ENCODE data around the gene ITPKA.

The ITPKA gene

GRCh38 chr15:41491889-41492288 is 1.8 kb upstream of the ITPKA start:
- no peak for DNase-seq (ENCODE audit: low spot score)
- no peak for TF ChIP-seq CTCF (IDR thresholded peaks at IDR 0.05; ENCODE audit: extremely low read depth, missing control alignments)

GRCh38 chr15:41492597-41493204 is 973 bp upstream of the ITPKA start:
- TF ChIP-seq CTCF (IDR thresholded peaks at IDR 0.05; ENCODE audit: extremely low read depth, missing control alignments) = no peak
- no peak for DNase-seq (ENCODE audit: low spot score)

- TF ChIP-seq CTCF (IDR thresholded peaks at IDR 0.05; ENCODE audit: extremely low read depth, missing control alignments) = no peak
- DNase-seq (ENCODE audit: low spot score) = no peak
Observed at GRCh38 chr15:41493902-41494189, 172 bp downstream of the ITPKA start.

- peak; percentile 77 for DNase-seq (ENCODE audit: low spot score)
- TF ChIP-seq CTCF (IDR thresholded peaks at IDR 0.05; ENCODE audit: extremely low read depth, missing control alignments) = no peak
Observed at GRCh38 chr15:41494190-41494921, 682 bp downstream of the ITPKA start.

- peak; percentile 75 for DNase-seq (ENCODE audit: low spot score)
- TF ChIP-seq CTCF (IDR thresholded peaks at IDR 0.05; ENCODE audit: extremely low read depth, missing control alignments) = no peak
Observed at GRCh38 chr15:41494922-41495735, 1.5 kb downstream of the ITPKA start.

GRCh38 chr15:41495736-41496599 is 2.3 kb downstream of the ITPKA start:
- TF ChIP-seq CTCF (IDR thresholded peaks at IDR 0.05; ENCODE audit: extremely low read depth, missing control alignments) = no peak
- DNase-seq (ENCODE audit: low spot score) = no peak

Data from GM20000 (cell line).